Esophagus muscularis mucosa (tissue), 4 donors: ENCODE results near the gene G6PD. TPM values are rescaled to one million over a fixed set of nuclear protein-coding genes. Genes with fewer than 3 reads are reported as not detected.

ENCODE experiments used
- DNase-seq: peaks from one replicate; pipeline ENCODE4 v3.0.0-alpha.2; 2017; ENCODE audit errors: extremely low spot score
- H3K27ac ChIP-seq, 4 donors: fragments of 200-600 bp; sonication (generic); replicated peaks in 1 of 4; 1 replicate in 3 of 4; 2 replicates in 1 of 4; pipeline ENCODE4 v1.5.1; 2016 to 2019; ENCODE audit warnings: mild to moderate bottlenecking in 1 of 4
- H3K27me3 ChIP-seq, 4 donors: fragments of 200-600 bp; sonication (generic); one replicate each; pipeline versions ENCODE4 v1.5.1 to v1.6.0; 2016 to 2019
- H3K36me3 ChIP-seq, 4 donors: fragments of 200-600 bp; sonication (generic); one replicate each; pipeline ENCODE4 v1.5.1; 2016 to 2019
- H3K4me1 ChIP-seq, 4 donors: fragments of 200-600 bp; sonication (generic); one replicate each; pipeline ENCODE4 v1.5.1; 2016 to 2019
- H3K4me3 ChIP-seq, 4 donors: fragments of 200-600 bp; sonication (generic); 1 replicate in 2 of 4; 2 replicates in 2 of 4; pipeline ENCODE4 v1.5.1; 2016 to 2019; ENCODE audit warnings: mild to moderate bottlenecking in 4 of 4, moderate library complexity in 1 of 4
- H3K9me3 ChIP-seq, 4 donors: fragments of 200-600 bp; sonication (generic); 1 replicate in 3 of 4; 2 replicates in 1 of 4; pipeline ENCODE4 v1.5.1; 2016 to 2019
- EP300 ChIP-seq: sonication (generic); formaldehyde crosslinking; IDR thresholded peaks from one replicate; pipeline ENCODE4 v1.6.1; 2017; ENCODE audit warnings: antibody characterized with exemption
- POLR2A ChIP-seq: fragments of 450-650 bp; IDR thresholded peaks from one replicate; pipeline ENCODE4 v1.6.1; 2017; ENCODE audit warnings: antibody characterized with exemption, moderate library complexity, mild to moderate bottlenecking, low read depth
- POLR2AphosphoS5 ChIP-seq, 2 donors: sonication (generic); formaldehyde crosslinking; IDR thresholded peaks; one replicate each; pipeline ENCODE4 v1.6.1; 2017; ENCODE audit warnings: antibody characterized with exemption in 2 of 2
- WGBS: methylation state at CpG from one replicate; pipeline ENCODE4 v1.1.5; 2018; 5-methylcytosine and 5-hydroxymethylcytosine counted together
- intact Hi-C: fragments of 100-400 bp; cut with DNase I; formaldehyde crosslinking; loops from one replicate; pipeline ENCODE4 v1.15.1; 2023
- total RNA-seq, 4 donors: library from RNA; depleted of rRNA; stranded (reverse); fragments of >200 nt; gene quantifications; one replicate each; pipeline versions ENCODE4 v1.1.0 to v1.2.1, GENCODE V29; 2016
- TF ChIP-seq, protein P1 (sequence below), 3 experiments: fragments of 200-600 bp in 2 of 3; fragments of 450-650 bp in 1 of 3; sonication (generic) in 2 of 3; IDR thresholded peaks; one replicate each; pipeline ENCODE4 v1.5.1; 2017 to 2019; ENCODE audit warnings: antibody characterized with exemption in 3 of 3, mild to moderate bottlenecking in 2 of 3, moderate library complexity in 1 of 3

Gene G6PD
- total RNA-seq, 4 donors from 2014 or later, result 22.0 to 43.8 (median 27.3) TPM

- H3K36me3 ChIP-seq, result peaks cover 0 to 51% (median 31%) of the 10 kb centered on the region in 4 donors
- TF ChIP-seq, protein P1, sequence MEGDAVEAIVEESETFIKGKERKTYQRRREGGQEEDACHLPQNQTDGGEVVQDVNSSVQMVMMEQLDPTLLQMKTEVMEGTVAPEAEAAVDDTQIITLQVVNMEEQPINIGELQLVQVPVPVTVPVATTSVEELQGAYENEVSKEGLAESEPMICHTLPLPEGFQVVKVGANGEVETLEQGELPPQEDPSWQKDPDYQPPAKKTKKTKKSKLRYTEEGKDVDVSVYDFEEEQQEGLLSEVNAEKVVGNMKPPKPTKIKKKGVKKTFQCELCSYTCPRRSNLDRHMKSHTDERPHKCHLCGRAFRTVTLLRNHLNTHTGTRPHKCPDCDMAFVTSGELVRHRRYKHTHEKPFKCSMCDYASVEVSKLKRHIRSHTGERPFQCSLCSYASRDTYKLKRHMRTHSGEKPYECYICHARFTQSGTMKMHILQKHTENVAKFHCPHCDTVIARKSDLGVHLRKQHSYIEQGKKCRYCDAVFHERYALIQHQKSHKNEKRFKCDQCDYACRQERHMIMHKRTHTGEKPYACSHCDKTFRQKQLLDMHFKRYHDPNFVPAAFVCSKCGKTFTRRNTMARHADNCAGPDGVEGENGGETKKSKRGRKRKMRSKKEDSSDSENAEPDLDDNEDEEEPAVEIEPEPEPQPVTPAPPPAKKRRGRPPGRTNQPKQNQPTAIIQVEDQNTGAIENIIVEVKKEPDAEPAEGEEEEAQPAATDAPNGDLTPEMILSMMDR (IDR thresholded peaks at IDR 0.05), result no peak
- TF ChIP-seq POLR2A, result no peak
- no peak for TF ChIP-seq EP300
- TF ChIP-seq POLR2AphosphoS5 (IDR thresholded peaks at IDR 0.05), result no peak
- H3K4me3 ChIP-seq, result no peak overlapping the region
- H3K27me3 ChIP-seq, result no peaks in the 10 kb centered on the region
- DNase-seq, result no peak
- 89% methylated on average over 5 of the region's 5 CpGs for WGBS
- intact Hi-C loops, result no loop called here
- no peak overlapping the region for H3K27ac ChIP-seq
- peaks cover 0 to 4% (median 0%) of the 10 kb centered on the region in 4 donors for H3K9me3 ChIP-seq
- peaks cover 0 to 4% (median 0%) of the 10 kb centered on the region in 4 donors for H3K4me1 ChIP-seq
These were observed 37.2 kb downstream of the G6PD start for GRCh38 chrX:154509455-154509854.

GRCh38 chrX:154508384-154508745 lies 38.3 kb downstream of the G6PD start:
- peaks cover 0 to 51% (median 31%) of the 10 kb centered on the region in 4 donors for H3K36me3 ChIP-seq
- H3K9me3 ChIP-seq, result peaks cover 0 to 4% (median 0%) of the 10 kb centered on the region in 4 donors
- H3K27me3 ChIP-seq, result no peaks in the 10 kb centered on the region
- no peak for DNase-seq
- TF ChIP-seq EP300 (no peak), POLR2AphosphoS5 (IDR thresholded peaks at IDR 0.05) (no peak), POLR2A (no peak)
- TF ChIP-seq, protein P1 (IDR thresholded peaks at IDR 0.05), result no peak
- H3K27ac ChIP-seq, result no peak overlapping the region
- WGBS, result 90% methylated on average over 13 of the region's 13 CpGs
- H3K4me1 ChIP-seq, result no peaks in the 10 kb centered on the region
- no peak overlapping the region for H3K4me3 ChIP-seq
- intact Hi-C loops, result no loop called here

DNA sequence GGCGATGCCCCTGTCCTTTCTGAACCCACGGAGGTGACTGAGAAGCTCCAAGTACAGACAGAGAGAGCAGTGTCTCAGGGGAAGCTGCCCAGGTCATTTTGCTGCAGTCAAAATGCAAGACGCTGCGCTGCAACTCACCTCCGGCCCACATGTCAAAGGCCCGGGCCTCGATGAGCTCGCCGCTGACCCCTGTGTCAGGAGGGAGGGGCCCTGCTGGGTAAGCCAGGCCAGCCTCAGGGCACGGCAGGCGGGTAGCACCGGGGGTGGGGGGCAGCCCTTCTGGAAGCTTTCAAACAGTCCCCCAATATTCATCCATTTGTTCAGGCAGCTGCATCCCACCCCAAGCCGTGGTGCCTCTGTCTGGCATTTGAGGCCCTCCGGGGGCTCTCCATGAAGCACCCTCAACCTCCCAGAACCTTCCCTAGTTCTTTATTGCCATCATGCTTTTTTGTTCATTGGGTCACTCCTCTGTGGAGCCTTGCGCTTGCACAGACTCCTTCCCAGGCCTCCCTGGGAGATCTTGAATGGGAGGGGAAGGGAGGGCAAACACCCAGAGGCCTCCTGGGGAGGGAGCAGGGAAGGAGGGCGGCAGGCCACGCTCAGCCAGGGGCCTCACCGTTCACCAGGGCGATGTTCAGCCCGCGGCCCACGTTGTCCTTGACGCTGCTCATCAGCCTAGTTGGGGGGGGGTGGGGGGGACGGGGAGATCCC lies 38.8 kb downstream of the G6PD start:
- no peaks in the 10 kb centered on the region for H3K27me3 ChIP-seq
- no peak overlapping the region for H3K4me3 ChIP-seq
- H3K4me1 ChIP-seq, result no peaks in the 10 kb centered on the region
- no peak overlapping the region for H3K27ac ChIP-seq
- intact Hi-C loops, result no loop called here
- no peak for TF ChIP-seq POLR2A
- TF ChIP-seq POLR2AphosphoS5 (IDR thresholded peaks at IDR 0.05), result no peak
- TF ChIP-seq EP300, result no peak
- TF ChIP-seq, protein P1 (IDR thresholded peaks at IDR 0.05), result no peak
- peaks cover 0 to 4% (median 0%) of the 10 kb centered on the region in 4 donors for H3K9me3 ChIP-seq
- no peak for DNase-seq
- peaks cover 0 to 51% (median 31%) of the 10 kb centered on the region in 4 donors for H3K36me3 ChIP-seq
- WGBS, result 76% methylated on average over 8 of the region's 24 CpGs

DNA sequence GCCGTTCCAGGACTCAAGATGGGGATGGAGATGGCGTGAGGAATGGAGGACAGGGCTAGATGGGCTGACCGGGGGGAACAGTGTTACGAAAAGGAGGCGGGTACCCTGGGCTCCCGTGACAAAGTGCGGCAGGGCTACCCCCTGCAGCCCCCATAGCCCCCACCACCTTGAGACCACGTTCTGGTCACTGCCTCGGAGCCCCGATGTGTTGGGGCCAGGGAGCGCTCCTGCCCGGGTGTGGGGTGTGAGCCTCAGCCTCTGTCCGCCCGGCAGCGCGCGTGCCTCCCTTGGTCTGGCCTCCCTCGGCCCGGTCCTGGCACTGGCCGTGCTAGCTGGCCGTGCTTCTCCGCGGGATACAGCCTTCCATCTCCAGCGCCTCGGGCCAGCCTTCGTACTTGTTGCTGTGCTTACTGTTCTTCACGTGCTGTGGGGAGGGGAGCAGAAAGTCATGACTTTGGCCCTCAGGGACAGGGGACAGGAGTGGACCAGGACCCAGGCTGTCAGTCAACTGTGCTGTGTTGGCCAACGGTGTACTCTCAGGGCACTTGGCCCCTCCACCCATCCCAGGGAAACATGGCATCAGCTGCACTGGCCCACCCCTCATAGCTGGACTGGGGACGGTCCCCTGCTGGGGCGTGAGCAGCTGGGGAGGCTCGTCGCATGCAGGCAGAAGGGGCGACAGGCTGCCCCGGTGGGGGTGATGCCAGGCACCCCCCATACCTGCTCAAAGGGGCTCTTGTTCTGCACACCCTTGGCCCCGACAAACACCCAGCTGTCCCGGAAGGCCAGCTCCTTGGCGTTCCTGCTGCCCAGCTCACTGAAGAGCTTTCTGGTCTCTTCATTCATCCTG lies 39.9 kb downstream of the G6PD start:
- Histone ChIP-seq H3K9me3 (peaks cover 0 to 4% (median 0%) of the 10 kb centered on the region in 4 donors), H3K27me3 (no peaks in the 10 kb centered on the region), H3K27ac (no peak overlapping the region), H3K4me1 (no peaks in the 10 kb centered on the region), H3K4me3 (no peak overlapping the region), H3K36me3 (peaks cover 0 to 45% (median 31%) of the 10 kb centered on the region in 4 donors)
- intact Hi-C loops, result no loop called here
- WGBS, result 92% methylated on average over 22 of the region's 37 CpGs
- TF ChIP-seq EP300 (no peak), POLR2AphosphoS5 (IDR thresholded peaks at IDR 0.05) (no peak), POLR2A (no peak)
- TF ChIP-seq, protein P1 (IDR thresholded peaks at IDR 0.05), result no peak
- DNase-seq, result no peak
